ENCODE measurements around the gene IQSEC1.

The IQSEC1 gene

DNA sequence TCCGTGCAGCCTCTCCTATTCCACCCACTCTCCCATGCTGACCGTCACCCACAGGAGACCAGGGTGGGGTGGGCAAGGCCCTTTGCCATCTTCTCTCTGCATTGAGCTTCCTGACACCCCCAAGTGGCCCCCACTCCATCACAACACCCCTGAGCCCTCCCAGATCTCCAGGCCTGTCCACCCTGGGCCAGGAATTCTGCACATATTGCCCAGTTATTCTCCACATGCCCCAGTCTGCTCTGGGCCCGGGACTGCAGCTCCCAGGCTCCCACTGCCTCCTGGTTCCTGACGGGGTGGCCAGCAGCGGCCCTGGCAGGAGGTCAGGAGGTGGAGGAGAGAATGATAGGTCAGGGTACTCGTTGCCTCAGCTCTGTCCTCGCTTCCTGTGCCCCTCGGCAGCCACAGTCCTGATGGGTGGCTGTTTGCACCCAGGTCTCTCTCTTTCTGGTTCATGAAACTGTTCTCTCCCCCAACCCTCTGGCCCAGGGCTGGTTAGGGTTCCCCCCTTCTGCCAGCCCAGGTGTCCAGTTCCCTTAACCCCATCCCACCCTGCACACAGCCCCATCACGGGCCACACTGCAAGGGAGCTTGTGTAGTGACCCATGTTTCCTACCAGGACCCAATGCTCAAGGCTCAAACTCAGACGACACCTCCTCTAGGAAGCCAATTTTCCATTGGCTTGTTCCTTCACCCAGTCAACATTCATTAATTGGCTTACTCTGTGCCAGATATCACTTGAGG is 47.3 kb downstream of the IQSEC1 start:
- DNase-seq: no peak

DNA sequence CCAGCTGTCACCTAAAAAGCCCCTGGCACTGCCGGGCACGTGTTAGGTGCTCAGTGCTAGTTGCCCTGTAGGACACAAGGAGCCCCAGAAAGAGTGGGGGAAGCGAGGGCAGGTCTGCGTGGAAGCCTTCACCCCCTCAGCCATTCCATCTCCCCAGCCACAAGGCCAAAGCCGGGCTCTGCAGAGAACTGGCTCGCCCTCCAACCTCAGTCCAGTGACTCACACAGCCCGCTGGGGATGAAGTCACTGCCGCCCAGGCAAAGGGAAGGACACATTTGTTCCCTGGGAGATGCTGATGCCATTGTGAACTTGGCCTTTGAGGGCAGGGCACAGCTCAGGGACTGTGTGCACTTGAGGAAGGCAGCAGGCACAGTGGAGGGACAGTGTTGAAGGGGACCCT is 48.1 kb downstream of the IQSEC1 start:
- no peak for DNase-seq

DNA sequence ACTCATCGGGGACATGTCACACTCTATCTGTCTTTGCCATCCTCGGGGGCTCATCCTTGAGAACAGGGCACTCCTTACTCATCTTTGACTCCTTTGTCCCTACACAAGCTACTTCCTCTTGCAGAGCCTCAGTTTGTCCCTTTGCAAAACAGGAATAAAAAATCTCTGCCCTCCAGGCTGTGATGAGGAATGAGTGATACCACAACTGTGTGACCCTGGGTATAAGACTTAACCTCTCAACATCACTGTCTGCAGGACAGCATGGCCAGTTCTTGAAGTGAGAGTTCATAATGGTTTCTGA is 48.5 kb downstream of the IQSEC1 start:
- DNase-seq: no peak

DNA sequence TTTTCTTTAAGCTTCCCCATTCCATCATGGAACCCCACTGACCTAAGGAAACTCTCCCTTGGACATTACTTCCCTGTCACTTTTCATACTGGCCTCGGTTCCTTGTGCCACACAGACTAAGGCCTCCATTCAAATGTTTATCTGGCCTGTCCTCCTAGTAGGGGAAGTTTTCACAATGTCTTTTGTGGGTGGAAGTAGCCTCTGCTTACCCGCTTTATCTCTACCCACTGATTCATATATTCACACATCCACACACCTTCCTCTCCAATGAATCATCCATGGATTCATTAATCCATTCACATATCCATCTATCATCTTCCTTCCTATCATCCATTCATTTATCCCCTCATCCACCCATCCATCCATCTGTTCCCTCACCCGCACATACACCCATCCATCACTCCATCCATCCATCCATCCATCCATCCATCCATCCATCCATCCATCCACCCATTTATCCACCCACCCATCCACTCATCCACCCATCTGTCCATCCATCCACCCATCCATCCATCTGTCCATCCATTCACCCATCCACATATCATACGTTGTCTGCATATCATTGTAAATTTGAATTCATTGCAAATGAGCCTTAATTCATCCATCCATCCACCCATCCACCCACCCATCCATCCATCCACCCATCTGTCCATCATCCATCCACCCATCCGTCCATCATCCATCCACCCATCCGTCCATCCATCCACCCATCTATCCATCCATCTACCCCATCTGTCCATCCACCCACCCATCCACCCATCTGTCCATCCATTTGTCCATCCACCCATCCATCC is 49.1 kb downstream of the IQSEC1 start:
- DNase-seq: no peak

- no peak for DNase-seq
These were observed 49.8 kb downstream of the IQSEC1 start for GRCh38 chr3:13023235-13023970.

GRCh38 chr3:13022348-13023234 is 50.6 kb downstream of the IQSEC1 start:
- DNase-seq: no peak

GRCh38 chr3:13021141-13022114 is 51.8 kb downstream of the IQSEC1 start:
- DNase-seq: no peak

DNA sequence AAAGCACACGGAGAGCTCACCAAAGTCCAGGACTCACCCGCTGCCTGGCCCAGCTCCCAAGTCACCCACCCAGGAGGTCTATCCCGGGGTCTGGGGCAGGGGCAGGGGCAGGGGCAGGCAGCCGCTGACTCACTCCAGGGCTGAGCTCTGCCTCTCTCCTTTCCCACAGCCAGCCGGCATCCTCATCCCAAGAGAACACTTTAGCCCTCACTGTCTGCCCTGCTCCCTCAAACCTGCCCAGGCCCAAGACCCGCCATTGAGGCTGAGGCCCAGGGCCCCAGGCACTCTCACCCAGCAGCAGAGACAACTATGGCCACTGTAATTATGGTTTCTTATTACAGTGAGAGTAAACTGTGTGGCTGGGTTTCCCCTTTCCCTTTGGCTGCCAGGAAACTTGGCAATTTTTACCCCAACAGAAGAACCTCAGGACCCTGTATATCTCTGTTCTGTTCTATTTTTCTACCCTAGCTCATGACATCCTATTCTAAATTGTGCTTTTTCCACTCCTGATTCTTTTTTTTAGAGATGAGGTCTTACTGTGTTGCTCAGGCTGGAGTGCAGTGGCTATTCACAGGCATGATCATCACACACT is 53.0 kb downstream of the IQSEC1 start:
- no peak for DNase-seq

DNA sequence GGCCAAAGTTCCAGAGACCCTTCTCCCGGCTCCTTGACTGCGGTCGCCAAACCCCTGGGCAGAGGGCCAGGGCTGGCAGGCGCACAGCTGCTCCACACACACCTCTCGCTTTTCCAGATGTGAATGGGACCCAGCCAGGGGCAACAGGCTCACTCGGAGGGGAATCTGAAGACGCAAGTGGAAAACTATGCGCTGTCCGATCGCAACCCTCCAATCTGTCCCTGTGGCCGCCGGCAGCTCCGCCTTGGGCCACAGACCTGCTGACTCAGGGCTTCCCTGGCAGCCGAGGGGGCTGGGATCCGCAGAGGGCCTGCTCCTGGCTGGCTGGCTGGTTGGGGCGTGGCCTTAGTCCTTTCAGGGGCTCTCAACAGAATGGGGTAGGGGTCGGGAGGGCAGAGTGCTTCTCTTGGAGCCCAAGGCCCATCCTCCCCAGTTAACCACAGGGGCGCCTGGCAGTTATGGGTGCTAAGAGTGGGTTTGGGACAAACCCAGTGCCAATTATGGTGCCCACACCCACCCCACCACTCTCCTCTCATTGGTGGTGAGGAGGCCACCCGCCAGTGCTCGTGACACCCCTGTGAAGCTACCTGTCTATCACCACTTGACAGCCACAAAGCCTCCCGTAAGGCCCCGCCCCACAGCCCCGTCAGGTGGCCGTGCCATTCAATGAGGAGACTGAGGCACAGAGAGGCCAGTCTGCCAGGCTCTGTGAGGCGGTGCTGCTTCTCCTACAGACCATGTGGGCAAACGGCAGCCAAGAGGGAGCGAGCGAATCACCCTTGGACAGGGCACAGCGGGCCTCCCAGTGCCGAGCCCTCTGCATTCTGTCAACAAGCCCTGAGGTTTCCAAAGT is 53.8 kb downstream of the IQSEC1 start:
- no peak for DNase-seq

DNA sequence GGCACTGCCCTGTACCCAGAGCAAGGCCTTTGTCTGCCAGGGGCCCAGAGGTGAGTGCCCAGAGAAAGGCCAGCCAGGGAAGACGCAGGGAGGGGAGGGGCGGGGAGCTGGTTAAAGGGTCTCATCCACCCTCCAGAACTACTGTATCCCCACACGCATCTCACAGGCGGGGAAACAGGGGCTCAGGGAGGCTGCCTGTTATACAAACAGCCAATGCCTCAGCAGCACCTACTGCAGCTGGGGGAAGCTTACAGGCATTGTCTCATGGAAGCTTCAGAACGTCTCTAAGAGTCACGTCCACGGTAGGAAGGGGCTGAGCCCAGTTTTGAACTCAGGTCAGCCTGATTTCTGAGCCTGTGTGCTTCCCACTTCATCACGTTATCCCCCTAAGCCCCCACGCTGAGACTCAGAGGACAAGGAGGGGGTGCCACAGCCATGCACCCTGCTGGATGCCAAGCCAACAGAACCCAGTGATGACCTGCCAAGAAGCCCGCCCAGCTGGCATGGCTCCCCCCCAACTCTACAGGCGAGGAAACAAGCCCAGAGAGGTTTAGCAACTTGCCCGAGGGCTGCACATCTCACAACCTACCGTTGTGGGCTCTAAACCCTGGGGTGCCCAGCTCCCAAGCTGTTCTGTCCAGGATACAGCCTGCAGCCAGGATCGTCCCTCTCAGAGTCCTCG is 54.5 kb downstream of the IQSEC1 start:
- no peak for DNase-seq

- DNase-seq: no peak
These were observed 55.2 kb downstream of the IQSEC1 start for GRCh38 chr3:13018043-13018451.

GRCh38 chr3:13017361-13018042 is 55.7 kb downstream of the IQSEC1 start:
- no peak for DNase-seq

- no peak for DNase-seq
These were observed 56.4 kb downstream of the IQSEC1 start for GRCh38 chr3:13016721-13017255.

GRCh38 chr3:13016083-13016720 is 57.0 kb downstream of the IQSEC1 start:
- DNase-seq: peak; percentile 73

GRCh38 chr3:13015286-13016082 is 57.7 kb downstream of the IQSEC1 start:
- peak; percentile 78 for DNase-seq

DNA sequence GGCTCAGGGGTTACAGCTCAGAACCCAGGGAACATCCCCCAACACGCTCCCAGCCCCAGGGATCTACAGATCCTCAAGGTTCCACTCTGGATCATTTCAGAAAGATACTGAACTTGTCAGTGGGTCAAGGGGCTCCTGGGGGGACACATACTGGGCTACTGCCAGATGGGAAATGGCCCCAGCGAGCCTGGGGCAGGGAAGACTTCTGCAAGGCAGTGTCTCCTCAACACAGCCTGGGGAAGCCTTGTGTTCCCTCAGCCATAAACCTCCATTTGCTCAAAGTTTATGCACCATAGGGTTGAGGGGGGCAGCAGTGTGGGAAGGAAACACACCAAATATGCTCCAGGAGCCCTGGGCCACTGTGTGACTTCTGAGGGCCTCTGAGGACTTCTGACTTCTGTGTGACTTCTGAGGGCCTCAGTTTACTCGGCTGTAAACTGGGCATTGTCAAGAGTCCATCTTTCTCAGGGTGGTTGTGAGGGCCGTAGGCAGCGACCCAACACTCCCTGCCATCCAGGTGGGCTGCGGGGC is 58.4 kb downstream of the IQSEC1 start:
- no peak for DNase-seq

Data from activated CD8-positive, alpha-beta memory T cell treated with anti-CD3 and anti-CD28 coated beads, Interleukin-2, amount 50 U/mL, for 48 hours (primary cell).